OCI-LY3 (cell line): ENCODE results near the gene OPN4.

ENCODE experiments used
- EZH2phosphoT487 ChIP-seq: fragments of 200-600 bp; shearing (Covaris generic); IDR thresholded peaks from 2 replicates; pipeline ENCODE4 v1.6.1; 2018; ENCODE audit warnings: antibody characterized with exemption, mixed run types, low read depth
- TF ChIP-seq, protein P1 (sequence below): fragments of 200-600, 300-600 bp; sonication (generic); IDR thresholded peaks from 2 replicates; pipeline ENCODE4 v1.5.1; 2014; ENCODE audit warnings: antibody characterized with exemption, low read length, low read depth

DNA sequence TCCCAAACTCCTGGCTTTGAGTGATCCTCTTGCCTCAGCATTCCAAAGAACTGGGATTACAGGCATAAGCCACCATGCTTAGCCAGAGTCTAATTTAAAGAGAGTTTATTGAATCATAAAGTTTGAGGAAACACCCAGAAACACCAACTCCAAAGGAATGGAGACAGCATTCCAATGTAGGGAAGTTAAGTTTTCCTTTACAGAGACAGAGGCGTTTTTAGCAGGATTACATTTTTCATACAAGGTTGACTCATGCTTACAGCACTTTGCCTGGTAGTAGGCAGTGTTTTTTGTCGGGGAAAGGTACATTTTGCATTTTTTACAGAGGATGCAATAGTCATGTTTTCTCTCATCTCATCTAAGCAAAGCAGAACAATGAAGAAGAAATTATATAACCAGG, 18.9 kb upstream of the OPN4 start:
- TF ChIP-seq, protein P1, sequence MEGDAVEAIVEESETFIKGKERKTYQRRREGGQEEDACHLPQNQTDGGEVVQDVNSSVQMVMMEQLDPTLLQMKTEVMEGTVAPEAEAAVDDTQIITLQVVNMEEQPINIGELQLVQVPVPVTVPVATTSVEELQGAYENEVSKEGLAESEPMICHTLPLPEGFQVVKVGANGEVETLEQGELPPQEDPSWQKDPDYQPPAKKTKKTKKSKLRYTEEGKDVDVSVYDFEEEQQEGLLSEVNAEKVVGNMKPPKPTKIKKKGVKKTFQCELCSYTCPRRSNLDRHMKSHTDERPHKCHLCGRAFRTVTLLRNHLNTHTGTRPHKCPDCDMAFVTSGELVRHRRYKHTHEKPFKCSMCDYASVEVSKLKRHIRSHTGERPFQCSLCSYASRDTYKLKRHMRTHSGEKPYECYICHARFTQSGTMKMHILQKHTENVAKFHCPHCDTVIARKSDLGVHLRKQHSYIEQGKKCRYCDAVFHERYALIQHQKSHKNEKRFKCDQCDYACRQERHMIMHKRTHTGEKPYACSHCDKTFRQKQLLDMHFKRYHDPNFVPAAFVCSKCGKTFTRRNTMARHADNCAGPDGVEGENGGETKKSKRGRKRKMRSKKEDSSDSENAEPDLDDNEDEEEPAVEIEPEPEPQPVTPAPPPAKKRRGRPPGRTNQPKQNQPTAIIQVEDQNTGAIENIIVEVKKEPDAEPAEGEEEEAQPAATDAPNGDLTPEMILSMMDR: no peak
- TF ChIP-seq EZH2phosphoT487: no peak
